NCI-H1092 treated with DMSO at 0.1 percent for 48 hours (cell line): ENCODE data around the gene STIL.

ENCODE experiments used
- DNase-seq: peaks from one replicate; lab custom pipeline; 2025; lab: John Stamatoyannopoulos, UW

The STIL gene

DNA sequence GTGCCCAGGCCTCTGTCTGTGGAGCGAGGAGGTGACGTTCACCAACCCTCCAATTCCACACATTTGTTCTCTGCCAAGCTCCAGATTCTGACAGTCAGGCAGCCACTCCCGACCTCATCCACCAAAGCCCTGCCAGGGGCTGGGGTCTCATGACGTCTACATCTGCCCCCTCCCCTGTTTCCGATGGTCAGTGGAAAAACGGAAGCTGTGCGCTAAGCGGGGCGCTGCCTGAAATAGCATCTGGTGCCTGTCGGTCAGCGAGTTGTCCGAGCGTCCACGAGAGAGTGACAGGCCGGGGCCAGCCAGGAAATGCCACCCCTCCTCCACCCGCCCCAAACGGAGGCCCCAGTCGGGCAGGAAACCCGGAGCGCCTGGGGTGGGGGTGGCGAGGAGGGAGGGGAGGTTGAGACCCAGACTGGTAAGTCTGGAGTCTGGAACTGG lies 78.7 kb downstream of the STIL start:
- DNase-seq: no peak

DNA sequence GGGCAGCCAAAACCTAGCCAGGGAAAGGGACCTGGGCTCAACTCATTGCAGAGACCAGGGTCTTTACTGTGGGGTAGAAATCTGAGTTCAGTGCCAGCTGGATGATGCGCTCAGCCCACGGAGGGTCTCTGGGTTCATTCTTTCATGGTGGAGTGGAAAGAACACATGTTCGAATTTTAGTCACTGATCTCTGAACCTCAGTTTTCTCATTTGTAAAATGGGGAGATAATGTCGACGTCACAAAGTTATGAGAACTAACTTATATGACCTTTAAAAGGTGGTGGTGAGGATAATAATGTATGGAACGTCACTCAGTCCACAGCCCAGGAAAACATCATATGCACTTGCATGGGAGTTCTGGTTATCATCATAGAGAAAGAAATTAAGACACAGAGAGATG lies 80.8 kb downstream of the STIL start:
- DNase-seq: no peak

DNA sequence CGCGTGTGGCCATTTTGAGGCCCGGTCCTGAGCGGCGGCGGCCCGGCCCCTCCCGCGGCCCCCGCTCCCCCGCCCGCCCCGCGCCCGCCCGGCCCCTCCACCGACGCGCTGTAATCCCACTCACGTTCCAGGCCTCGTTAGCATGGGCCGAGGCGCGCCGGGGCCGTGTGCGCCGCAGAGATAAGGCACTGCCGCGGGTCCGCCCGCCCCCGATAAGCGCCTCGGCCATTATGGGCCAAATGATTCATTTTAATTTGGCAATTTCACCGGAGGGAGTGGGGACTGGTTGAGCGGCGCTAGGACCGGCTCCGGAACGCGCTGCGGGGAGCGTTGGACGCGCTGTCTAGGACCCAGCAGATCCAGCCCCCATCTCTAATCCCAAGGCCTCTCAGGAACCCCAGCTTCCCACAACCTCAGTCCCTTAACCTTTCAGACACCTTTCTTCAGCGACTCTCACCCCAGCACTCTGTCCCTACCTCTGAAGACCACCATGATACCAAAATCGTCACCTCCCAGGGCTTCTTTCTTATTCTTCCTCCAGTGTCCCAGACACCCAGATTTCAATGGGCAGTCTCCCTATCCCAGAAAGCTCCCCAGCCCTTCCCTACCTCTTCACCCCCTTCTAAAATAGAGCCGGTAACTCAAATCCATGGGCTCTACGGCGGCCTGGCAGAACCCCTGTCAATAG lies 81.6 kb downstream of the STIL start, which contains the start of gene TAL1:
TSS of gene TAL1 (minus strand) at position 39 of the 688 bp plus-strand sequence. CDS start 6,337 bp downstream, outside the sequence.
- DNase-seq: no peak

DNA sequence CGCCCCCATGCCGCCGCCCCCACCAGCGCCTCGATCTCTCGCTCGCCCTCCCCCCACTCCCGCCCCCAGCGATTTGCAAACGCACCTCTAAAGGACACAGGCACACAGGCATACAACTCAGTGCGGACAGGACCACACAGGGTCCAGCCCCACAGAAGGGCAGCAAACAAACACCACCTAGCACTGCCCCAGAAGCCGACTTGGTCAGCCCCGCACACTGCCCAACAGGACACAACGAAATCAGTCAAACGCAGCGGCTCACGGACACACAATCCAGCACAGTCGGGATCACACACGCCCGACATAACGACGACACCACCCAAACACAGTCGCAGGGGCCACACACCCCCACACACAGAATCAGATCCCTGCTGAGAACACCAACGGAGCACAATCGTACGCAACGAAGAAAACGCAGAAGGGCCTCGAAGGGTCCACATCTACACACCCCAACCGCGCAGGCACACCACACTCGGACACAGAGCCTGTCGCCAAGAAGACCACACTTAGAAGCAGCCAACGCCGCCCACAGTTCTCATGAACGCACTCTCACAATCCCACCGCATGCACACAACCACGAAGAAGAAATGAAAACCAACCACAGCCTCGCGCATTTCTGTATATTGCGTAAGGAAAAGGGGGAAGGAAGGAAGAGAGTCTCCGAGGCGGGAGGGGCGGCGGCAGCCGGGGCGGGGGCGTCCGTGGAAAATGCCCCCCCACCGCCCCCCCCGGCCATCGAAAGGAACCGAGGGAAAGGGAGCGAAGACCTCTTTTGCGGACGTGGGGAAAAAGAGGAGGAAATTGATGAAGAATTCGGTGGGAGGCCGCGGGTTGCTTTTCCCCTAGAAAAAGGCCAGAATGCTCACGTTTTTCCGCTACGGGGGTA lies 82.4 kb downstream of the STIL start:
- DNase-seq: no peak

DNA sequence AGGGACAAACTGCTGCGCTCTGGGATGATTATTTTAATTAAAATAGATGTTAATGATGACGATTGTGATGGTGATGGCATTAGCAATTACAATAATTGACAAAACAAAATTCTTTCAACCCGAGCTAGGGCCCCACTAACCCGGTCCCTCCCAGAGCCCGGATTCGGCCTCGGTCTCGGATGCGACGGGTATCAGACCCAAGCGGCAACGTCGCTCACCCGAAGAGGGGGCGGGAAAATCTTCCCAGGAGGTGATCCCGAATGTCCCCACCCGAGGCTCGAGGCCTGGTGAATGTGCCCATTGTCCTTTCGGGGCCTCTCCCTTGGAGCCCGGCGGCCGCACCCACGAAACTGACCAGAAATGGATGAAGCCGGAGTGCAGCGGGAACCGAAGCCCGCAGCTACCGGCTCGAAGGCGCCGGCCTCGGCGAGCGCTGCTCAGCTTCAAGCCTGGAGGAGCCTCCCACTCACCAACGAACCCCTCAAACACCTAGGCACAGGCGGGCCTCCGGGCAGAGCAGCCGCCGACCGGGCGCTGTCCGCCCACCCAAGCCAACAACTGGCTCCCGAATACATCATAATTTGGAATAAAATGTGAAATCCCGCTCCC lies 83.2 kb downstream of the STIL start:
- no peak for DNase-seq

DNA sequence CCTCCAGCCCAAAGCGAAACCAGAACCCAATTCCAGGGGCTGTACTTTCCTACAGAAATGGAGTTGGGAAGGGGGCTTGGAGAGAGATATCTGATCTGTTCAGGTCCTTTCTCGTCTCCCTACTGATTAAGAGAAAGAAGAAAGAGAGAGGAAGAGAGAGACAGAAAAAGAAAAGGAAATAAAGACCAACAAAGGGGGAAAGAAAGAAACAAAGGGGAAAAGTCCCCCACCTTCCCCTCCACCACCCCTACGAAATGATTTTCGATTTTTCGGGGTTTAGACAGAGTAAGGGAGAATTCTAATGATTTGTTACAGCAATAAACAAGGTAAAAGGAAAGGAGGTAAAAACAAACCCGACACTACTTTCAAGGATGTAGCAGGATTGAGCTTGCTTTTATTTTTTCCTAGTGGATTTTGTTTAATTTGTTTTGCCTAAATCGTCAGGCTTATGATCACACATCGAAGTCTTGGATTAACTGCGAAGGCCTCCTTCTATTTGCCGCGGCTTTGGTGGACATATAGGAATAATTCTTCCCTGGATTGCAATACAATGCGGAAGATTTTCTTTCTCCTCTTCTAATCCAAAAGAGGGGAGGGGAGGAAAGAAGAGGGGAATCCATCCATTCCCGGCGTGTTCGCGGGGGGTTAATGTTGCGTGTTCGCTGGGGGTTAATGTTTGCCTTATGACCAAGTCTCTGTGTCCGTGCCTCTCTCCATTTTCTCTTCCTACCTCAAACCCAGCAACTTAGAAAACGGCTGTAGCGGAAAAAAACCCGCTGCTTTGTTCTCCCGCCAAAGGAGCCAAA lies 83.9 kb downstream of the STIL start:
- DNase-seq: no peak

DNA sequence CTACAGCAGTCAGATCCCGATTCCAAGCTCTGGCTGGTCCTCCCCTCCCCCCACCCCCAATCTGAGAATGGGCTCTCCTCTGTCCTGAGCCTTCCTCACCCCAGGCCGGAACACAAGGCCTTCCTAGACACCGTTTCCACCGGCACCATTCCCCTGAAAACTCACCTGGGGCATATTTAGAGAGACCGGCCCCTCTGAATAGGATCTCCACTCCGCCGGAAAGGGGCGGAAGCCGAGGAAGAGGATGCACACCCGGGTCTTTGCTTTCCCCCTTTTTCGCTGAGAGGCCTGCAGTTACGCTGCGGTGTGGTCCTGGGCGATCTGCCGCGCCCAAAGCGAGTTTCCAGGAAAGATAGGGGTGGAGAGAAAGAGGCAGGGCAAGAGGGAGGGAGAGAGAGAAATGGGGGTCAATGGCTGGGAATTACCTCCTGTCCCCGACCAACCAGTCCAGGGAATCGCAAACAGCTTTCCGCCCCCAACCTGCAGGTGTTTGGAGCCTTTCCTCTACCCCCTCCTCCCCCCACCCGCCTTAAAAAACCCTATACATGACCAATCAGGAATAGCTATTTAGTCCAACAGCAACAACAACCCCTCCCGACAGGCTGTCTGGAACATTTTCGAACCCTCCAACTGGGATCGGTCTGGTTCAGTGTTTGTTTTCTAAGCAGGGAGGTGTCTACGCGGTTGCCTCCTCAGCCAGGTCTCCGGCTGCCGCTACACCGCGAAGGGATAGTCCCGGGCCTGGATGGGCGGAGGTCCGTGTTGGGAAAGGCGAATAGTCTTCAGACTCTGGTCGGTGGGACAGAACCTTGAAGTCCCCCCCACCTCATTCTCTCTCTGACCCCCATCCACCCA lies 84.7 kb downstream of the STIL start:
- DNase-seq: no peak

DNA sequence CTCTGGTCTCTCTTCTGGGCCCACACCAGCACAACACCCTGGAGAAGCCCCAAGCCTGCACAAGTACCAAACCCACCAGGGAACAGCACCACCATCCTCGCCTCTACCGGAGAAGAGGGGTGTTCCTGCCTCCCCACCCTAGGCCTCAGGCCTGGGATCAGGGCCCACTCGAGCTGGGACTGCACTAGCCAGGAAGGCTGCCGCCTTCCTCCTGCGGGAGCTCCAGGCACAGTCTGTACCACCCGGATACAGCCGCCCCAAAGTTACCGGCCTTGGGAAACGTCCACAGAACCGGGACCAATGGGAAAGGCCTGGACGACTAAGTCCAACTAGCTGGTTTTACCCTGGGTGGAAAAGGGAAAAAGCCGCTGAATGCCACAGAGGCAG lies 85.3 kb downstream of the STIL start:
- DNase-seq: no peak

DNA sequence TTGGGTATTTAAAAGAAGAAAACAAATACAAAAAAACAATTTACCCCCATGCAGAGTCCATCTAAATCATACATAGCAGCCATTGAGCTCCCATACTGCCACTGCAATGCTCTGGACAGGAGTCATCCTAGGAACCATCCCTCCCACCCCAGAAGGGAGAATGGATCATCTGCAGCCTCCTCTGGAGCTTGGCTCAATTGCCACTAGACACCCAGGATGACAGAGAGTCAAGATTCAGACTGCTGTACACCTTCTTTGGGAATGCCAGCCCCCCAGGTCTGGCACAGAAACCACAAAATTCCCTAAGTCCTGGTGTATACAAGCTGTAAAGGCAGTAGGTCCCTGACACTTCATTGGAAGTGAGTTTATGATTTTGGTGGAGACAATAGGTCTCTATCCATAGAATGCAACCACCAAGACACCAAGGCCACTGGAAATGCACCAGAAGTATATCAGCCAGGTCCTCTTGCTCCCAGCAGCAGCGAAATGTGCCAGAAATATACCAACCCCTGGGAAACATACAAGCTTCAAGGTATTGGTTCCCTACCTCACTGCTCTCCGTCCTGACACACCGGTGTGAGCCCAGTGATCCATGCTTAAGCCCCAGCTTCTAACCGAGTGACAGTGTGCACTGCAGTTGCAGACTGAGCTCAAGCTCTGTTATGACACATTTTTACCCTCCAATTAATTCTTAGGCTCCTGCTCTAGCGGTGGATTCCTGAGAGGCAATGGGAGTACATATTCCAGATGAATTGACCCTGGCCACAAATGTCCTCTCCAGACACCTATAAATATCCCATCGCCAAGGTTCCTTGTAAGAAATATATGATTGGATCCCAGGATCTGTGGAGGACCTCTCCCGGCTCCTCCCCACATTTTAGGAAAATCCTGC lies 86.4 kb downstream of the STIL start:
- no peak for DNase-seq

DNA sequence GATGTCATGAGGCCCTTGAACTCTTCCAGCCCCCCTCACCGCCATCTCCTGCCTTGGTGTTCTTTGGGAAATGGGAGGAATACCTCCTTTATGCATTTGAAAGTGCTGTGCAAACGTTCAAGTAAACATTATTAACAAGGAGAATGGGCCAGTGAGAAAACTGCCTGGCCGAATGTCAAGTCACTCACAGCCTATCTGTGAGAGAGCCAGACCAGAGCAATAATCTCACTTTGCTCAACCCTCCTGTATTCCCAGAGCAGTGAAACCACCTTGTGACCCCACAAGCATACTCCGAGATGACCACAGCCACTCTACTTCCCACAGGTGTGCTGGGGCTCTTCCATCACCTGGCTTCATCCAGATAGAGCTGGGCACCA lies 87.1 kb downstream of the STIL start:
- no peak for DNase-seq

DNA sequence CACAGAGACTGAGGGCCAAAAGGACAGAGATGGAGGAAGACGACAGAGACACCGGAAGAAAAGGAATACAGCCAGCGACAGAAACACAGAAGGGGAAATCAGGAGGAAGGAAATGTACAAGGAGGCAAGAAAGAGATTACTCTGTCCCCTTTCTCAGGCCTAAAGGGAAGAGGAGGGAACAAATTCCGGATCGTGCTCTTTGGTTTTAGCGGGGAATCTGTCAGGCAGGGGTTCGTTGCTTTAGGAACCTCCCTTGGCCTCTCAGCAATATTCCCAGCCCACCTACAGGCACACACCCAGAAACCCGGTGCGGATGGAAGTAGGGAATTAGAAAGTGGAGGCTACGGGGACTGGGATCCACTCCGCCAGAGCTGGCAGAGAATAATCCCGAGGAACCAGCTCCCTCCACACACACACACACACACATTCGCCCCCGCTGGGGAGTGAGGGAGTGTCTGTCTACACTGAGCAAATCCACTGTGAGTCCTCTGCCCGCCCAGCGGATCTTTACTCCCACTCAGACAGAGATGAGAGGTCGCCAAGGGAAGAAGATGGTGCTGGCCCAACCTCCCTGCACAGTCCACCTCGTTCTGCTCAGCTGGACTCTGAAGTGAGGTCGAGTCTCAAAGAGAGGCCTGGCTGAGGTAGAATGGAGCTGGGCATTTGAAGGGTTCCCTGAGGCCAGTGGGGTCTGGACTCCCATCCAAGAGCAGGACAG lies 87.7 kb downstream of the STIL start:
- DNase-seq: no peak

DNA sequence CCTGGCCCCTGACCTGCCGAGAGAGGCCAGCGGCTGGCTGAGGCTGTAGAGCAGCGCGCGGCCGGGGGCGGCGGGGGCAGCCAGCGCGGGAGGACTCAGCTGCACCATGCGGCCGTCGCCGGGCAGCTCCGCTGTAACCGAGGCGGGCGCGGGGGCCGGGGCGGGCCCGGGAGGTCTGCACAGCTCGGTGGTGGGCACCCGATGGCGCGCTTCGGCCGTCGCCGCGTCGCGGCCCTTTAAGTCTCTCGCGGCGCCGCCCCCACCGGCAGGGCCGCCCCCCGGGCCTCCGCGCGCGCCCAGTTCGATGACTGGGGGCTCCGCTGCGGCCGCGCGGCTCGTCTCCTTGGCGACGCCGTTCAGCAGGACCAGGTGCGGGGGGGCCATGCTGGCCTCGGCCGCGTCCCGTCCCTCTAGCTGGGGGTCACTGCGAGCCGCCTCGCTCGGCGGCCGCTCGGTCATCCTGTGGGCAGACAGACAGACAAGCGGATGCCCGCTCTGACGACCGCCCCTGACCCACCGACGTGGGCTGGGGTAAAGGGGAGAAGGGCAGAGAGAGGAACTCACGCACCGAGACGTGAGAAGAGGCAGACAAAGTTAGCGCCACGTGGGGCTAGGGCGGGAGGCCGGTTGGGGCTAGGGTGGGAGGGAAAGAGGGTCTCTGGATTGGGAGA lies 88.4 kb downstream of the STIL start:
- no peak for DNase-seq

DNA sequence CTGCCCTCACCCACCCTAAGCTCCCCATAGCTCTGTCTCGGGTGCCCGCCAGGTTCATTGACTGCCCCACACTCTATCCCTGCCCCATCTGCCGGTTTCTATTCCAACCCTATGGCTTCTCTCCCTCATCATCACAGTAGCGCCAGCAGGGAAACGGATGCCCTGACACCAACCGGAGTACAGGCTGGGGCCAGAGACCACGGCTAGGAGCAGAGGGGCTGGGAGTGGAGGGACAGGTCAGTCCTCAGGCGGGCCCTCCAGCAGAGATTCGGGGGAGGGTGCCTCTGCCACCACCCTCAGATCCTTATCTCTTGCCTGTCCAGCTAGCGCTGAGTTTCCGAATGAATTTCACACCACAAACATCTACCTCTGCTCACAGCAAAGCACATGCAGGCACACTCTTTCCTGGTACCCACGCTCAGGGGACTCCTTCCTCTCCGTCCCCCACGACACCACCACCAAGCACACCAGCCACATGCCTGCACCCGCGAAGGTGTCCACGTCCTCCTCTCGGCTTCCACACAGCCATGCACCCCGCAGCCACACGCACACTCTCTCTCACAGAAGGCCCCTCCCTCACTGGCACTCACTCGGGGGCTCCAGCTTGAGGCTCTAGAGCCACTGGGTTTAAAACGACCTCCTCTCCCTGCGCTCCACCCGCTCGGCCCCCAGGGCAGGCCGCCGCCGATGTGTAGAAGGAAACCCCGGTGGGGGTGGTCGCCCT lies 89.1 kb downstream of the STIL start:
- no peak for DNase-seq

DNA sequence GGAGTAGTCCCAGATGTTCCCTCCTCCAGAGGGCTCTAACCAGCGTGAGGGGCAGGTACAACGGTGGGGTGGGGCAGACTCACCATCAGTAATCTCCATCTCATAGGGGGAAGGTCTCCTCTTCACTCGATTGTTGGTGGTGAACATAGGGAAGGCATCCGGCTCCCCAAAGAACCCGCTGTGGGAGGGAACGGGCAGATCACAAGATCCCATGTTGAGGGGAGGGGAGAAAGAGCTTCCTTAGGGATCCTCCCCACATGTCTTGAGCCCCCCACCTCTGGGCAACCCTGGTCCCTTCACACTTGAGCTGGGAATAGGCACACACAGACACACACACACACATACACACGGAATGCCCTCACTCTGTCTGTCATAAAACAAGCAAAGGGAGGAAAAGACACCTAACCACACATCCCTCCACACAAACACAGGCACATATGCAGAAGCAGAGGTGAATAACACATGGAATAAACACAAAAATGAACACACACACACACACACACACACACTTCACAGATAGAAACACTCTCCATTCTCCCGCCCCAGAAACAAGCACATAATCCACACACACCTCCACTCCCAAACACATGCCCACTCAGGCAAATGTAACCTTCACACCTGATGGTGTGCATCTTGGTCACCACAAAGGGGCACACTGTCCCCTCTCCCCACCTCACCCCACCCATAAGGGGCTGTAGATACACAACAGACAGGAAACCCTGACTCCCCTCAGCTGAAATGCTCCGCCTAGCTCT lies 89.8 kb downstream of the STIL start:
- no peak for DNase-seq

DNA sequence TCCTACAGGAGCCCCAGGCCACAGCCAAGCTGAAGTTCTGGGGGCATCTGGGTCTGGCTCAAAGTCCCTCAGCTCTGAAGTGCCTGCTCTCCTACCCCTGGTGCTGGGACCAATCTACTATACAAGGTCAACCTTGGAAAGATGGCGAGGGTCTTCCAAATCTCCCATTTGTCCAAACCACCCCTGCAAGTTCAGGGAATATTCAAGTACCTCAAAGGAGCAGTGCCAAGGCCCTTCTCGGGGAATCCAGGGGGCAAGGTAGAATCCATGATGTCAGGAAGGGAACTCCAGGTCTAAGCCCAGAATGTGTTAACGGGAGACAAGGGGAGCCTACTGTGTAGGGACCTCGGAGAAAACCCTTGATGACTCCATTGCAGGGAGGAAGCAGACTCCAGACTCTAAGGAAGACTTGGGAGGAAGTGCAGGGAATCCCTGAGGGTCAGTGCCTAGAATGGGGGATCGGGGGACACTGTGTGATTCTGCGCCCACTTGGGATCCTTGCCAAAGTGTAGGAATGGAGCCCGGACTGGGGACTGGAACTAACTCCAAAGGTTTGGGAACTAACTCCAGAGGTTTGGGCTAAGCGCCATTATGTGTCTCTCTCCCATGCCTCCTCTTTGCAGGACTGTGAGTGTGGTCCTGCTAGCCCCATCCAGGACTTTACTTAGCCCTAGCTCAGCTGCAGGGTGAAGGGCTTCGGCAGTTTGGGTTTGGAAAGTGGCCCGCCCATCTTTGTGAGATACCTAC lies 90.6 kb downstream of the STIL start:
- DNase-seq: no peak

DNA sequence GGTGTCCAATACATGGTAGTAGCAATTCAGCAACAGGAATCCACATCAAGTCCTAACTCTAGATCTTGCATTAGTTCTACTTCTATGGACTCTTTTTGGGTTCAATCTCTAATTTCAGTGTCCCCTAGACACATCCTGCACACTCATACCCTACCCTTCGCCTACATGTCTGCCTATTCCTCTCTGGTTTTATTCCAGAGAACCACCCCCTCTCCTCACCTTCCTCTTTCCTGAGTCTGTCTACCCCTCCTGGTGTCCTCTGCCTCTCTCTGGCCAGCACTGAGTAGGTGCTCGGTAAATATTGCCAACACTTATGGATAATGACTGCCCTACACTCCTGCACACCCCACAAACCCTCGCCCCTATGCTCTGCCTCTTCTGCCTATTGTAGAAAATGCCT lies 91.5 kb downstream of the STIL start:
- no peak for DNase-seq
